T-helper 1 cell treated with Interleukin-12 subunit alpha and Interleukin-12 subunit beta and Interleukin-4 antibody, amounts not matched to agents 30 ng/mL and 1 ng/mL, for 36 hours (primary cell): ENCODE measurements around the gene CFAP97. TPM values are rescaled to one million over a fixed set of nuclear protein-coding genes. Genes with fewer than 3 reads are reported as not detected.

Source experiments
- intact Hi-C: fragments of 100-400 bp; cut with micrococcal nuclease; formaldehyde crosslinking; loops from one replicate; pipeline ENCODE4 v1.15.1; 2024
- total RNA-seq: library from RNA; stranded (reverse); gene quantifications from 2 replicates; pipeline ENCODE4 v1.2.3, GENCODE V29; 2022

CFAP97 gene
- total RNA-seq, 1 donor from 2014 or later: 30.2 TPM

DNA sequence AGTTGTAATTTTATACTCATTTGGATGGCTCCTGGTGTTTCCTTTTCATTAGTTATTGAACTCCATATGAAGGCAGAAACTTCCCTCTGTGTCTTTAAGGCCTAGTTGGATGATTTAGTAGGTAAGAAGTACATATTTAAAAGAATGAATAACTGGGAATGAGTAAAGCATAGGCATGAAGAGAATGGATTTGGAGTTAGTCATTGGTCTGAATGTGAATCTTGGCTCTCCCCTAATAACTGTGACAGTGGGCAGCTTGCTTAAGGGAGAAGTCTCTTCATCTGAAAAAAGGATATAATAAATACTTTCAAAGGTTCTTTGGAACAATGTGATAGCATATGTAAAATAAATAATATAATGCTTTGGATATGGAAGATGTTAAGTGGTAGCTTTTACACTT, 18.8 kb upstream of the CFAP97 start:
- intact Hi-C loops: no loop called here

DNA sequence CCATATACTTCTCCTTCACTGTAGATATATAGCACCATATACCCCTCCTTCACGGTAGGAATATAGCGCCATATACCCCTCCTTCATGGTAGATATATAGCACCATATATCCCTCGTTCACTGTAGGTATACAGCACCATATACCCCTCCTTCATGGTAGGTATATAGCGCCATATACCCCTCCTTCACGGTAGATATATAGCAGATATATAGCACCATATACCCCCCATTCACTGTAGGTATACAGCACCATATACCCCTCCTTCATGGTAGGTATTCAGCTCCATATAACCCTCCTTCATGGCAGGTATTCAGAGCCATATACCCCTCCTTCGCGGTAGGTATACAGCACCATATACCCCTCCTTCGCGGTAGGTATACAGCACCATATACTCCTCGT, 18.1 kb upstream of the CFAP97 start:
- intact Hi-C loops: no loop called here

DNA sequence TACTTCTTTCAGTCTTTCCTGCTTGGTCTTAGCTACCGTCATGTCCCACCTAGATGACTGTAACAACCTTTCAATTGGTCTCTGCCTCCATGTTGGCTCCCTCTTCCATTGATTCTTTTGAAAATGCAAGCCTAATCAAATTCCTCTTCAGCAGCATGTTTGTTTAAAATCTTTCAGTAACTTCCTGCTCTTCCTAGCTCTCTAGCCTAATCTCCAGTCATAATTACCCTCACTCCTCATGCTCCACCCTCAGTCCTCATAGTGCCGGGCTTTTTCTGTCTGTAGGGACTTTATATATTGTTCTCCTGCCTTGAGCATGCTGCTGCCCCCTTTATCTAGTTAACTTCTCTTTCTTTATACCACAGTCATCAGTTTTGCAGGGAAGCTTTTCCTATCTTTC, 17.7 kb upstream of the CFAP97 start:
- intact Hi-C loops: no loop called here

DNA sequence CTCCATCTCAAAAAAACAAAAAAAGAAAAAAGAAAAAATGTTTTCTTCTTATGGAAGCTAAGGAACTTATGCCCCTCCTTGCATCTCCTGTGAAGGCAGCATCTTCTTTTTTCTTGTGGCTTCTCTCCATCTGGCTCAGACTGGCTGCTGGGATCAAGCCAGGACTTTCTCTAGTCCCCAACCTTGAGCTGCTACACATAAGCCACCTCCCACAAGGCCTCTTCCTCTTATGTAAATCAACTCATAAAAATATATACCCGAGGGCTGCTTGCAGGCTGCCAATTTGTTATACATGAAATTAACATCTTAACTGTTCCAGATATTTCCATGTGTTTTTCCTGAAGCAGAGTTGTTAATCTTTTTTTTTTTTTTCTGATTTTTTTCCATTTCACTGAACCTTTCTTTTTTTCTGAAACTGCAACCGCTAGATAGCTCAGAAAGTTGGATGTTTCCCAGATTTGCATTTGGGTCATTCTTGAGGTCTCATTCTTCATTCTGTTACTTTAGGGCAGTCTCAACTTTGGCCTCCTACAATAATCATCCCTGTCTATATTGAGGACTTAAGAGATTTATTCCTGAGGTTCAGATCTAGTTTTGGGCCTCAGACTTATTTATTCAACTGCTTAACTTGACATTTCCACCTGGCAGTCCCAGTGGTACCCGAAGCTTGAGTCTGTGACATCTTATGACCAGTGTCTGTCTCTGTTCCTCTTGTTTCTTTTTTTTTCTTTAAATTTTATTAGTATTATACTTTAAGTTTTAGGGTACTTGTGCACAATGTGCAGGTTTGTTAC, 15.9 kb upstream of the CFAP97 start:
- intact Hi-C loops: no loop called here

DNA sequence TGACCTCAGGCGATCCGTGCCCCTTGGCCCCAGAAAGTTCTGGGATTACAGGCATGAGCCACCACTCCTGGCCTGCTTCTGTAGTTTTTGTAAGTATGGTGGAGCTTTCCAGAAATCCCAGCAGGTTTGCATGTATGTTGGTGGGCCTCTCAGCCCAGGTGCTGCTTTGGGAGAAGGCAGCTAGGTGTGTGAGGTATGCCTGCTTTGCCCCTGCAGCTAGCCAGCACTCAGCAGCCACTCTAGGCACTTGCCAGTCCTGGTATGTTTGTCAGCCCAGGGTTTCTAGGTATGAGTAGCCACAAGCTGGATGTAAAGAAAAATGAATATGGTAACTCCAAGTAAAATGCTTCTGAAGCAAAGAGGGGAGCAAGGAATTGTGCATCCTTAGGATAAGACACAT, 14.5 kb upstream of the CFAP97 start:
- intact Hi-C loops: no loop called here

DNA sequence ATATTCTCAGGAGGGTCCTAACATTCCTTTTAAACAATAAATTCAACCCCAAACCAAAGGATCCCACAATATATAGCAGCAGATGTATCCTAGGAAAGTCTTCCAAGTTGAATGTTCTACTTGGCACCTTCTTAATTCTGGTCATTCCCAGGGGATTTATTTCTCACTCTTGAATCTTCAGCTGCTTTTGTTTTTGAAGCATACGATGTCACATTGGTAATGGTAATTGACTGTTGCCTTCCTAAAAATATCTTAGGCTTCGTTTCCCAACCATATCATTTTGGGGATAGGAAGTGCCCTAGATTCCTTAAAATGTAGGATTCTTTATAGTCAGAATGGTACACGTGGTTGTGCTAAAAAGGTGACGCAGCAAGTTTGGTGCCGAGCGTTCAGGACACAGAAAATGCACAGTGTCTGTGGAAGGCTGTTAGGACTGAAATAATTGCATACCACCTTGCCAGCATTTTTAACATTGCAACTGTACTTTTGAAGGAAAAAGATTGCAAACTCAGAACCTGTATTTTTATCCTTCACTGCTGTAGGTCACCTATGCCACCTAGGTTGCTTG, 13.7 kb upstream of the CFAP97 start:
- intact Hi-C loops: no loop called here

DNA sequence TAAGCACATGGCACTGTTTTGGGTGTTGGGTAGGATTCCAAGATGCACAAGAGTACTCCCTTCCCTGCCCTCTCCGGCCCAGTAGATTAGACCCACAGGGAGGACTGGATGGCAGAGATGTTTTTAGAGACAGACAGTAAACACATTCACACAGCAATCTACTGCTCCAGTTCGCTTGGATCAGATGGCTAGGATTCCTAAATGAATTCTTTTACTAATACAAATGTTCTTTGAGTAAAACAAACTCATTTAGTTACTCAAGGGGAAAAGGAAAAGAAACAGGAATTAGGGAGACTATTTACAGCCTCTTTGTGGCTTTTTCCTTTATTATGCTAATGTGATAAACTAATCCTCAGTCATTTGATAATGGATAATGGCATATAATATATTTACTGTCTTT, 11.5 kb upstream of the CFAP97 start:
- intact Hi-C loops: no loop called here

DNA sequence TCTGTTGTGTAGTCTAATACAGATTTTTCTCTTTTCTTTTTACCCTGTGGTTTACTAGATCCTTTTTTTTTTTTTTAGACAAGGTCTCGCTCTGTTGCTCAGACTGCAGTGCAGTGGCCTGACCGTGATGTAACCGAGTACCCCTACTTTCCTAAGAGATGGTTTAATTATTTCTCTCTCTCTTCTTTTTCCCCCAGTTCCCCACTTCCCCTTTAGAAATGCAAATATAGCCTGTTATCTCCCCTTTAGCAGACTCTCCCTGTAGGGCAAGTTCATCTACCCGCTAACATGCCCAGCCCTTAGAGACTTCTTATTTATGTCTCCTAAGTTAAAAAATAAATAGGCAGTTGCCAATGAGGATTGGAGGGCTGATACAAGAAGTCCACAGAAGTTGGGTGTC, 10.1 kb upstream of the CFAP97 start:
- intact Hi-C loops: no loop called here

DNA sequence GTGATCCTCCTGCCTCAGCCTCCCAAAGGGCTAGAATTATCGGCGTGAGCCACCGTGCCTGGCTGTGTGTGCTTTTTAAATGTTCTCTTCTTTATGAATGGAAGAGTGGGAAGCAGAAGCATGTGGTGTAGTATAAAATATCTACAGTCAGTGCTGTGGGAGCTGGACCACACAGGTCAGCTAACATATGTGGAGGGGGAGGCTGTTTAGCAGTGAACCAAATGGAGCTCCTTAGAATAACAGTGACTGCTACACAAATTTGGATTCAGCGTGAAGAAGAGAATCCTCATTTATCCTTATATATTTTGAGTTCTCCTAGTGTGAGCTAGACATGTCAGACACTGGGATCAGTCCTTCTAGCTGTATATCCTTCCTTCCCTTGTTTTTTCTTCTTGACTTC, 8.8 kb upstream of the CFAP97 start:
- intact Hi-C loops: no loop called here

DNA sequence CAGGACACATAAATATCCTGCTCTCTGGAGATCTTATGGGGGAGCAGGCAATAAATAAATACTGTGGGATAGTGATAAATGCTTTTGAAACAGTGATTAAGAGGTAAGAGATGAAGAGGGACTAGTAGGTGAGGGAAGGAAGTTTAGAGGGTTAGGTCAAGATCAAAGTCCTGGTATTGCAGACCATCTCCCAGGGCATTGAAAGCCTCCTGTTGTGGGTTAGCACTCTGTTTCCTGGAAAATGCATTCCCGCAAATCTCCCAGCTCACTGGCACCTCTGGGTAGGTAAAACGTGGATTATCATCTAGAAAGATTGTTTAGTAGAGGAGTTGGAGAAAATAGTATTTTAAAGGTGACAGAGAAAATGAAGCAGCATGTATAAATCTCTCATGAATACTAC, 7.8 kb upstream of the CFAP97 start:
- intact Hi-C loops: loop anchor here (2.0 kb wide), 1 partner anchor 43 kb away; no protein-coding TSS in a partner anchor

DNA sequence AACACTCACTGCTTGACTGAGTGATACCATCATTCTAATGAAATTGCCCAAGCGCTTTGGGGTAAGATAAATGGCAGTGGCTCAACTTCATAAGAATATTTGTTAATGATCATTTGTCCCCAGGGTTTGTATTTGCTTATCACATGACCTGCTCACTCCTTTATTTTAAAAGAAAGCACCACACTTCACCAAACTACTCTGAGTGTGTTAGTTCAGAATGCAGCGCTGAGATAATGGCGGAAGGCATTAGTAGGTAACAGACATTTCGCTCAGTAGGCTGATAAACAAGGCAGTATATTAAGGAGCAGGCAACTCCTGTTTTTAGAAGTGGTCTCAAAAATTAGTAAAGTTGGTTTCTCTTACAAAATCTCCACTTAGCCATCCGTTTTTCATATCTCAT, 7.2 kb upstream of the CFAP97 start:
- intact Hi-C loops: loop anchor here (2.0 kb wide), 1 partner anchor 44 kb away; no protein-coding TSS in a partner anchor

DNA sequence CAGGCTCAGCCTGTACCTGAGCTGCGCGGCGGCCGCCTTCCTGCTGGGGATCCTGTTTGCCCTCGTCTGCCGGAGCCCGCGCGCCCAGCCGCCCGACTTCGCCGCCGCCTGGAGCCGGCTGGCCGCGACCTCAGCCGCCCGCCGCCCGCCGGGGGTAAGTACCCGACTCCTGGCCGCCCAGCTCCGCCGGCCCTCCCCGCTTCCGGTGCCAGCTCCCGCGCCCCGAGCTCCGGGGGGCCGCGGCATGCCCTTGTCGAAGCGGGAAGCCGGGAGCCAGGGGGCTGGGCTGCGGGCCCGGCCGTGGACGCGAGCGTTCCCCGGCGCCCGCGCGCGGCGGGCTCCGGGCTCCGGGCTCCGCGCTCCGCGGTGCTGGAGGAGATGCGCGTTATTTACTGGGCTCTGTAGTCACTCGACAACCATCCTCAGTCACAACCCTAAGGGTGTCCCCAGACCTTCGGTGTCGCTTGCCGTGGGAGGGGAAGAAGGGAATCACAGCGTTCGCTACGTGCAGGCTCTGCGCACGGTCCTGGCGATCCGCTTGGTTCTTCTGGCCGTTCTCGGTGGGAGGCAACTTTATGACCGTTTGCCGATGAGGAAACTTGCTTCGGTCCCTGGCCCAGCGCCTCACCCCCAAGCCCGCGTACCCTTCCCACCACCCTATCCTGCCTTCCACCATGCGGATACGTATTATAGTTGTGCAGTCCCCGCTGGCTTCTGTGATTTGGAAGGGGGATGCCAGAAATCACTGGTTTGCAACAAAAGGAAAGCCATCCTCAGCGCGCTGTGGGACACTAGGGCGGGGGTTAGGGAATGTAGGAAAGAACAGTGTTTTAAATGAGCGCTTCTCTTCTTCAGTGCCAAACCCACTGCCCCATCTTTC, 6.5 kb upstream of the CFAP97 start:
- intact Hi-C loops: loop anchor here (1.0 to 2.0 kb wide), 3 partner anchors 8 to 44 kb away; no protein-coding TSS in a partner anchor

DNA sequence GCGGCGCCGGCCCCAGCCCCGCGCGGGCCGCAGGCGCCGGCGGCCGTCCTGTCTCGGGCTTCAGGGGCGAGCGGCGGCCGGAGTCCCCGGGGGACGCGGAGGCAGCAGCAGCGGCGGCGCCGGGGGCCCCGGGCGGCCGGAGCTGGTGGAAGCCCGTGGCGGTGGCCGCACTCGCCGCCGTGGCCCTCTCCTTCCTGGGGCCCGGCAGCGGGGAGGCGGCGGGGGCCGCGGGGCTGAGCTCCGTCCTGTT, 6.0 kb upstream of the CFAP97 start:
- intact Hi-C loops: loop anchor here (1.0 to 10.0 kb wide), 13 partner anchors 7 to 975 kb away; partner anchors contain the start of genes ANKRD37, CCDC110, CENPU and IRF2

DNA sequence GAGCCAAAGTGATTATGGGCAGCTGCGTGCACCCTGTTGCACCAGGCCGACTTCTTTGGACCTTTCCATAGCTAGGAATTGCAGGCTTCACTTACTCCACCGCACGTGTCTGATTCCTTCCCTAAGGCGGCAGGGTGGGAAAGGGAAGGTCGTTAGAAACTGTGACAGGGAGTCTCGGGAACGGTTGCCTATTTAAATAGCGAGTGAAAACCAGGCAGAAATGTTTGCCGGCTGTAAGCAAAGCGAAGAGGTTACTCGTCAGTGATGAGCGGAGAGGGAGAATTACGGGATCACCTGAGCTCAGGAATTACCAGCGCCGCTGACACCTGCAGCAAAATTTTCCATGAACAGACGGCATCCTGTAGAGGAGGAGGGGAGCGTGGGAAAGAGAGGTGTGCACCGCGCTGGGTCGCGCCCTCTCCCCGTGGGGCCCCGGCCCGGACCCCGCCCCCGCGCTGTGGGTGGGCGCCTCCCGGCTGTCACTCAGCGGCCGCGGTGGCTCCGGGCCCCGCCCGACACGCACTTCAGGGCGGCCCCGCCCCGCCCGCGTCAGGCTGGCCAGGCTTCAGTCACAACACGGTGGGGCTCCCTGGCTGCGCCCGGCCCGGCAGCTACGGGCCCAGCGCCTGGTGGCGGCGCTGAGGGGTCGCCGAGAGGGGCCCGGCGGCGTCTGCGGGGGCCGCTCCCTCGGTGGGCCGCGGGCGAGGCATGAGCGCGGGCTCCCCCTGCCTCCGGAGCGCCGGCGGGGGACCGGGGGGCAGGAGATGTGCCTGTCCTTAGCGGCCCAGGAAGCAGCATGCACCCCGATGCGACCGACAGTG, 5.4 kb upstream of the CFAP97 start, which contains the start of gene SNX25:
SNX25 (plus strand) TSS at position 568 of the 821 bp plus-strand sequence; CDS start at position 797, 229 bp downstream.
- intact Hi-C loops: loop anchor here (1.0 to 10.0 kb wide), 10 partner anchors 44 to 974 kb away; partner anchors contain the start of genes ANKRD37, CCDC110, CENPU and IRF2

DNA sequence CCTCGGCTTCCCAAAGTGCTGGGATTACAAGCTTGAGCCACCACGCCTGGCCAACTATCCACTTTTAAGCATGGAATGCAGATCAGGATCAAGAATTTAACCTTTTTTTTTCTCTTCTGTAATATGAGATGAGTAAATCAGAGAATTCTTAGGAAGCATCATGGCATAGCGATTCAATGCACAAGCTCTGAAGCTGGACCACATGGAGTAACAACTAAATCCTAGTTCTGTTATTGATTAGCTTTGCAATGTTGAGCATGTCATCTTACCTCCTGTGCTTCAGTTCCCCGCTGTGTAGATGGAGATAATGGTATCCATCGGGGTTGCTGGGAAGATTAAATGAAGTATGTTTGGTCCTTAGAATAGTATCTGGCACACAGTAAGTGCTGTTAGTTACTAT, 3.7 kb upstream of the CFAP97 start:
- intact Hi-C loops: loop anchor here (10.0 kb wide), 5 partner anchors 387 to 973 kb away; partner anchors contain the start of gene IRF2

DNA sequence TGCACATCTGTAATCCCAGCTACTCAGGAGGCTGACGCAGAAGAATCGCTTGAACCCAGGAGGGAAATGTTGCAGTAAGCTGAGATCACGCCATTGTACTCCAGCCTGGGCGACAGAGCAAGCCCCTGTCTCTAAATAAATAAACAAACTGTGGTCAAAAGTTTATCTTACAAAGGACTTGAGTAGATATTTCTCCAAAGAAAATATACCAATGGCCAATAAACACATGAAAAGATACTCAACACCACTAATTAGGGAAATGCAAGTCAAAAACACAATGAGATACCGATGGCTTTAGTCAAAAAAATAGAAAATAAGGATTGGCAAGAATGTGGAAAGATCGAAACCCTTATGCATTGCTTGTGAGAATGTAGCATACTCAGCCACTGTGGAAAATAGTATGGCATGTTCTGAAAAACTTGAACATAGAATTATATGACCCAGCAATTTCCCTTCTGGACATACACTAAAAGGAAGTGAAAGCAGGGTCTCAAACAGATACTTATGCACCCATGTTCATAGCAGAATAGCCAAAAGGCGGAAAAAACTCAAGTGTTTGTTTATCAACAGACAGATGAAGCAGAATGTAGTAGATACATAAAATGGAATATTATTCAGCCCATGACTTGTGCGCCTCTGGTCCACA, 2.0 kb upstream of the CFAP97 start:
- intact Hi-C loops: loop anchor here (10.0 kb wide), 5 partner anchors 389 to 971 kb away; partner anchors contain the start of gene IRF2

DNA sequence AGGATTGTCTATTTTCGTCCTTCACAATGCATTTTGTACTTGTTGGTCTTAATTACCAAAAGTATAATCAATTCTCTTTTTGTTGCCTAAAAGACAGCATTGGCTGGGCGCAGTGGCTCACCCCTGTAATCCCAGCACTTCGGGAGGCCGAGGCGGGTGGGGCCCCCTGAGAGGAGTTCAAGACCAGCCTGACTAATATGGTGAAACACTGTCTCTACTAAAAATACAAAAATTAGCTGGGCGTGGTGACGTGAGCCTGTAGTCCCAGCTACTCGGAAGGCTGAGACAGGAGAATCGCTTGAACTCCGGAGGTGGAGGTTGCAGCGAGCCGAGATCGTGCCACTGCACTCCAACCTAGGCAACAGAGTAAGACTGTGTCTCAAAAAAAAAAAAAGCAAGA, 1.3 kb upstream of the CFAP97 start:
- intact Hi-C loops: loop anchor here (10.0 kb wide), 5 partner anchors 390 to 970 kb away; partner anchors contain the start of gene IRF2

DNA sequence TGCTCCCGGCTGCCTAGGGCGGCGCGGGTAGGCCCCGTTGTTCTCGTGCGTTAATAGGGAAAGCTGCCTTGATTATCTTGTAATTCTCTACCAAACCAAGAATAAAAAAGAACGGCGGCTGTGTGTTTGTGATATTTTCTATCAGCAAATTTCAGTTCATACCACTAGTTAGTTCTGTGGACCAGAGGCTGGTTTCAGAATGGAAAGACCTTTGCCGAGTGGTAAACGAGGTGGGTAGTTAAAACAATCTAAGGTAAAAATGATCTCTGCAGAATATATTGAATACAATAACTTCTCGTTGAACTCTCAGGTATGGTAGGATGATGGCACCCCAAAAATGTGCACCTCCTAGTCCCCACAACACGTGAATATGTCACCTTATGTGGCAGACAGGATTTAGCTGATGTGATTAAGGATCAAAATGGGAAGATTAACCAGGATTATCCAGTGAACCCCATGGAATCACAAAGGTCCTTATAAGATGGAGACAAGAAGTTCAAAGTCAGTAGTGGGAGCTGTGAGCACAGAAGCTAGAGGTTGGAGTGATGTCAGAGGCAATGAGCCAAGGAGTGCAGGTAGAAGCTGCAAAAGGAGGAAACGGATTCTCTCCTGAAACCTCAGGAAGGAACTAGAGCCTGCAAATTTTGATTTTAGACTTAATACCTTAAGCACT, 574 bp upstream of the CFAP97 start:
- intact Hi-C loops: loop anchor here (1.0 to 10.0 kb wide), 14 partner anchors 21 to 1702 kb away; partner anchors contain the start of genes ANKRD37, CCDC110, IRF2 and RWDD4

DNA sequence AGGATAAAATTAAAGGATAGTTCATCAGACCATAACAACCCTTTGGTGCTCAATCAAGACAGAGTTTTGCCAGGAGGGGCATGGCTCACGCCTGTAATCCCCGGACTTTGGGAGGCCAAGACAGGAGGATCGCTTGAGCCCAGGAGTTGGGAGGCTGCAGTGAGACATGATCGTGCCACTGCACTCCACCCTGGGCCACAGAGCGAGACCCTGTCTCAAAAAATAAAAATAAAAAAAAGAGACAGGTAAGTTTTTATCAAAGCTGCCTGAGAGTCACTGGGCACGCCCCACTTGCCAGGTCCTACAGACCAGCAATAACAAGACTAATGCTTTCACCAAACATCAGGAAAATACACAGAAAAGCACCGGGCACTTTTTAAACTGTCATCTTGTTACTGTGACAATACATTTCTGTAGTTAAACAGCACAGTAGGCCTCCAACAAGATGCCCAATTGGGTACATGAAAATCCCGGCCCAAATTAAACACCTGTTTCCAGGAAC, 765 bp downstream of the CFAP97 start:
- intact Hi-C loops: loop anchor here (1.0 to 10.0 kb wide), 15 partner anchors 7 to 1759 kb away; partner anchors contain the start of genes ACSL1, CASP3, CDKN2AIP and IRF2
